ENCODE results near the gene ZBTB18.

DNA sequence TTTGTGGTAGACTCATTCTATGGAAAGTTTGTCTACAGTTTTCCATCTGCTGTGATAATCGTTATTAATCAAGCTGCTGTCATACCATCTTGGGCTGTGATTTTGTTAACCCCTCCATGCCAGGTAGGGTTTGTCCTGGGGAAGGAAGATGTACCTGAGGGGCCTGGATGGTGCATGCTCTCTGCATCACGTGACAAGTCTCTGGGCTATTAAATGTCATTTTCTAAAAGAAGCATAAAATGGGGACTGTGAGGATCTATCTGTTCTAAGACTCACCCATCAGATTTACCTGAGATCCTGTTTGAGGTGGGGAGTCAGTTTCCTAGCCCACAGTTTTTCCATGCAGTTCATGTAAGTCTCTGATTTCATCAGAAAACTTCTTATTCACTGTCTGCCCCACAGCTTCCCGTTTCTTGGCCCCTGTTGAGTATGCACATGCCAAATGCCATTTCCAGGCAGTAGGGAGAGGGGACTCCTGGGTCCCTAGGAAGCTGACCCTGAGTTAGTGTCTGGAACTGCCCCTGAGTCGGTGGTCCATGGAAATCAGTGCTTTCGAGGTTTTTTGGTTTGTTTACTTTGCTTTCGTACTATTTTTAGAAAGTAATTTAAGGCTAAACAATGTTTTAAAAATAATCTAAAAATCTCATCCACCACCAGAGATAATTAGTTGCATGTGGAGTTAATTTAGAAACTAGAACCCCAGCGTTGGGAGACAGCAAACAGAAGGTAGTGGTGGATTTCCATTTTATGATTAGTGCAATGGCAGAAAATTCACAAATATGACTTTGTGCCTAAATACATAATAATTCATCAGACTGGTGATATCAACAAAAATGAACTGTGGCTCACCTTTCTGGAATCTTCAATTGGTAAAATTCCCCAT, 46.7 kb downstream of the ZBTB18 start:
- TF ChIP-seq, protein P1, sequence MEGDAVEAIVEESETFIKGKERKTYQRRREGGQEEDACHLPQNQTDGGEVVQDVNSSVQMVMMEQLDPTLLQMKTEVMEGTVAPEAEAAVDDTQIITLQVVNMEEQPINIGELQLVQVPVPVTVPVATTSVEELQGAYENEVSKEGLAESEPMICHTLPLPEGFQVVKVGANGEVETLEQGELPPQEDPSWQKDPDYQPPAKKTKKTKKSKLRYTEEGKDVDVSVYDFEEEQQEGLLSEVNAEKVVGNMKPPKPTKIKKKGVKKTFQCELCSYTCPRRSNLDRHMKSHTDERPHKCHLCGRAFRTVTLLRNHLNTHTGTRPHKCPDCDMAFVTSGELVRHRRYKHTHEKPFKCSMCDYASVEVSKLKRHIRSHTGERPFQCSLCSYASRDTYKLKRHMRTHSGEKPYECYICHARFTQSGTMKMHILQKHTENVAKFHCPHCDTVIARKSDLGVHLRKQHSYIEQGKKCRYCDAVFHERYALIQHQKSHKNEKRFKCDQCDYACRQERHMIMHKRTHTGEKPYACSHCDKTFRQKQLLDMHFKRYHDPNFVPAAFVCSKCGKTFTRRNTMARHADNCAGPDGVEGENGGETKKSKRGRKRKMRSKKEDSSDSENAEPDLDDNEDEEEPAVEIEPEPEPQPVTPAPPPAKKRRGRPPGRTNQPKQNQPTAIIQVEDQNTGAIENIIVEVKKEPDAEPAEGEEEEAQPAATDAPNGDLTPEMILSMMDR (IDR thresholded peaks at IDR 0.05), result no peak
- TF ChIP-seq EZH2 (IDR thresholded peaks at IDR 0.05; ENCODE audit: borderline replicate concordance, insufficient read depth, low read depth, low read length, poor library complexity, severe bottlenecking), result no peak

All from B cell (primary cell).